HepG2 (cell line): ENCODE data around the gene SPARC. TPM values are rescaled to one million over a fixed set of nuclear protein-coding genes. Genes with fewer than 3 reads are reported as not detected.
A peak's percentile ranks its signal among the peaks of the same experiment; 100 is the strongest.

Source experiments
- ATAC-seq: fragments of 200-7000 bp; cut with Tn5 transposase; 3 replicates; pipeline ENCODE4 v1.9.1; 2020; ENCODE audit warnings: mild to moderate bottlenecking, moderate library complexity
- BruUV-seq: library from RNA; stranded (reverse); fragments of 400-500 nt; replicated peaks from 2 replicates; lab custom pipeline; 2021; lab: Mats Ljungman, UMichigan
- CTCF ChIA-PET: fragments of 300-600 bp; formaldehyde crosslinking; extraction: SDS; loops from one replicate; lab custom pipeline; 2021; ENCODE audit warnings: low total read pairs, inconsistent platforms, low intra/inter-chr PET ratio; lab: Yijun Ruan, JAX
- POLR2A ChIA-PET: fragments of 350-600 bp; sonication (Branson Sonifier 250); formaldehyde crosslinking; loops from one replicate; lab custom pipeline; 2020; ENCODE audit warnings: antibody characterized with exemption, inconsistent platforms; lab: Yijun Ruan, JAX
- DNase-seq: peaks from one replicate; pipeline ENCODE4 v3.0.0-alpha.2; 2015; ENCODE audit warnings: low spot score
- FAIRE-seq: peaks from 3 replicates; lab custom pipeline; 2011; peaks lifted over from hg19 to GRCh38; lab: Jason Lieb, UNC
- H2AFZ ChIP-seq: one replicate; pipeline ENCODE4 v1.6.1; 2011; ENCODE audit warnings: low read length, inconsistent platforms
- H3K27ac ChIP-seq: fragments of 300-600 bp; 3 replicates; pipeline ENCODE4 v1.8.0; 2011; ENCODE audit warnings: mixed run types, mild to moderate bottlenecking, mixed read lengths, low read length, inconsistent platforms; ENCODE audit not compliant: insufficient read depth; ENCODE audit errors: extremely low read length
- H3K27me3 ChIP-seq, 2 experiments: fragments of 200-600 bp in 1 of 2; 2 replicates in 1 of 2; 3 replicates in 1 of 2; pipeline versions ENCODE4 v1.6.0 to v1.8.0; 2011; ENCODE audit warnings: low read length in 2 of 2, mild to moderate bottlenecking in 2 of 2, moderate library complexity in 2 of 2, inconsistent platforms in 1 of 2; ENCODE audit not compliant: insufficient read depth in 2 of 2, control insufficient read depth in 1 of 2
- H3K36me3 ChIP-seq, 2 experiments: fragments of 200-600 bp in 1 of 2; replicated peaks in 1 of 2; 2 replicates in 1 of 2; 3 replicates in 1 of 2; pipeline versions ENCODE4 v1.5.1 to v1.8.0; 2011; ENCODE audit warnings: low read length in 2 of 2, inconsistent platforms in 1 of 2; ENCODE audit not compliant: insufficient read depth in 2 of 2, control insufficient read depth in 1 of 2
- H3K4me1 ChIP-seq: 2 replicates; pipeline ENCODE4 v1.5.1; 2012; ENCODE audit warnings: low read length, inconsistent platforms; ENCODE audit not compliant: insufficient read depth
- H3K4me2 ChIP-seq: 2 replicates; pipeline ENCODE4 v1.6.0; 2011; ENCODE audit warnings: low read depth, low read length, inconsistent platforms
- H3K4me3 ChIP-seq, 3 experiments: fragments of 200-600 bp in 1 of 3; sonication (generic), shearing (Covaris generic) in 1 of 3; replicated peaks in 1 of 3; 2 replicates each; pipeline ENCODE4 v1.5.1; 2011 to 2016; ENCODE audit warnings: low read length in 3 of 3, inconsistent platforms in 2 of 3, low read depth in 2 of 3, mild to moderate bottlenecking in 2 of 3, control low read depth in 1 of 3, mixed read lengths in 1 of 3; ENCODE audit not compliant: insufficient read depth in 1 of 3
- H3K79me2 ChIP-seq: one replicate; pipeline ENCODE4 v1.6.1; 2011; ENCODE audit warnings: low read length, inconsistent platforms; ENCODE audit not compliant: insufficient read depth
- H3K9ac ChIP-seq: 2 replicates; pipeline ENCODE4 v1.6.0; 2011; ENCODE audit warnings: mild to moderate bottlenecking, low read depth, low read length, inconsistent platforms; ENCODE audit not compliant: insufficient read depth
- H3K9me3 ChIP-seq: 2 replicates; pipeline ENCODE4 v1.5.1; 2012; ENCODE audit warnings: mild to moderate bottlenecking, low read length
- H4K20me1 ChIP-seq: 2 replicates; pipeline ENCODE4 v1.6.0; 2011; ENCODE audit warnings: inconsistent platforms, mild to moderate bottlenecking, low read length, moderate library complexity; ENCODE audit not compliant: insufficient read depth
- ATF7 ChIP-seq, 2 experiments: fragments of 450-650 bp in 1 of 2; sonication (generic) in 1 of 2; formaldehyde crosslinking in 1 of 2; IDR thresholded peaks; 2 replicates each; pipeline versions ENCODE4 v1.4.0 to v1.6.1; 2016 to 2020; ENCODE audit warnings: antibody characterized with exemption in 1 of 2, mild to moderate bottlenecking in 1 of 2, missing genetic modification reagents in 1 of 2
- BHLHE40 ChIP-seq: IDR thresholded peaks from 2 replicates; pipeline ENCODE4 v1.6.1; 2011; ENCODE audit warnings: low read length, improper control_type of control experiment
- CCAR2 ChIP-seq: fragments of 200-400 bp; formaldehyde crosslinking; optimal IDR thresholded peaks from 2 replicates; pipeline ENCODE3; 2018; ENCODE audit warnings: low read depth, mild to moderate bottlenecking, low read length, moderate library complexity
- GTF3A ChIP-seq: sonication (generic); formaldehyde crosslinking; conservative IDR thresholded peaks from 2 replicates; pipeline ENCODE4 v1.4.0; 2020; ENCODE audit warnings: mild to moderate bottlenecking, missing genetic modification reagents
- MLLT10 ChIP-seq: sonication (generic); formaldehyde crosslinking; IDR thresholded peaks from 2 replicates; pipeline ENCODE4 v1.4.0; 2020; ENCODE audit warnings: missing genetic modification reagents
- MXI1 ChIP-seq: IDR thresholded peaks from 3 replicates; pipeline ENCODE4 v1.6.1; 2012; ENCODE audit warnings: low read depth, low read length, inconsistent platforms, borderline replicate concordance
- PAF1 ChIP-seq: IDR thresholded peaks from 2 replicates; pipeline ENCODE4 v1.6.1; 2016; ENCODE audit warnings: missing genetic modification reagents, missing compliant biosample characterization
- RARG ChIP-seq: sonication (generic); formaldehyde crosslinking; IDR thresholded peaks from 2 replicates; pipeline ENCODE4 v1.4.0; 2020; ENCODE audit warnings: low read depth, mild to moderate bottlenecking, missing genetic modification reagents
- SALL1 ChIP-seq: sonication (generic); formaldehyde crosslinking; IDR thresholded peaks from 2 replicates; pipeline ENCODE4 v1.8.0; 2022; ENCODE audit warnings: mild to moderate bottlenecking, missing genetic modification reagents
- SOX13 ChIP-seq, 3 experiments: fragments of 450-650 bp in 1 of 3; sonication (generic) in 1 of 3; formaldehyde crosslinking in 1 of 3; IDR thresholded peaks in 2 of 3; conservative IDR thresholded peaks in 1 of 3; 2 replicates each; pipeline versions ENCODE4 v1.5.0 to v1.6.1; 2016 to 2020; ENCODE audit warnings: antibody characterized with exemption in 1 of 3, mild to moderate bottlenecking in 1 of 3, missing compliant biosample characterization in 1 of 3, missing genetic modification reagents in 1 of 3, moderate library complexity in 1 of 3
- TMF1 ChIP-seq: sonication (generic); formaldehyde crosslinking; IDR thresholded peaks from 2 replicates; pipeline ENCODE4 v1.8.1; 2022; ENCODE audit warnings: low read depth, missing genetic modification reagents
- ZFX ChIP-seq: sonication (generic); formaldehyde crosslinking; IDR thresholded peaks from 2 replicates; pipeline ENCODE4 v1.4.0; 2020; ENCODE audit warnings: mild to moderate bottlenecking, low read depth, missing genetic modification reagents, moderate library complexity
- ZMYM4 ChIP-seq: sonication (generic); formaldehyde crosslinking; IDR thresholded peaks from 2 replicates; pipeline ENCODE4 v1.8.1; 2023; ENCODE audit warnings: mild to moderate bottlenecking, missing genetic modification reagents
- ZNF17 ChIP-seq: sonication (generic); formaldehyde crosslinking; IDR thresholded peaks from 2 replicates; pipeline ENCODE4 v1.5.0; 2020; ENCODE audit warnings: mild to moderate bottlenecking, missing genetic modification reagents
- ZNF878 ChIP-seq: sonication (generic); formaldehyde crosslinking; IDR thresholded peaks from 2 replicates; pipeline ENCODE4 v1.8.1; 2023; ENCODE audit warnings: mild to moderate bottlenecking, missing genetic modification reagents, moderate library complexity
- WGBS: methylation state at CpG from one replicate; pipeline ENCODE4 v1.1.6; 2017; ENCODE audit warnings: low lambda C conversion rate; 5-methylcytosine and 5-hydroxymethylcytosine counted together
- in situ Hi-C: cut with HindIII; loops from 2 replicates; pipeline ENCODE4 v1.10.0; 2017; ENCODE audit warnings: low pct_unique_long_range_greater_than_20kb; ENCODE audit not compliant: extremely low pct_ligation_motif_present
- intact Hi-C: fragments of 100-400 bp; cut with micrococcal nuclease; formaldehyde crosslinking; loops from one replicate; pipeline ENCODE4 v1.10.0; 2022; ENCODE audit not compliant: unreplicated experiment
- polyA plus RNA-seq, 8 experiments: library from polyadenylated mRNA; depleted of rRNA in 3 of 8; stranded (reverse) in 7 of 8; unstranded in 1 of 8; fragments of >200 nt; fragmentation: Illumina TruSeq in 4 of 8; extraction: Trizol in 4 of 8; gene quantifications; 2 replicates each; pipeline versions ENCODE4 v1.2.1 to v1.2.3, GENCODE V29; 2011 to 2016; ENCODE audit warnings: low read depth in 4 of 8, missing spikeins in 1 of 8, mixed read lengths in 1 of 8; ENCODE audit not compliant: insufficient read depth in 1 of 8
- total RNA-seq, 5 experiments: library from RNA; depleted of rRNA; stranded (reverse); fragments of >200 nt; fragmentation: Illumina TruSeq; extraction: Trizol; gene quantifications; 2 replicates each; pipeline ENCODE4 v1.2.3, GENCODE V29; 2016; ENCODE audit warnings: low read depth in 1 of 5

SPARC gene
- total and polyA plus RNA-seq, 2 of the 13 experiments (the other 11 are each of a cell fraction or from before 2014, with no cell fraction given): 76.7 to 192 TPM

- WGBS: 57% methylated on average over 6 of the region's 6 CpGs
- CTCF ChIA-PET: no interaction called here
Observed at GRCh38 chr5:151664694-151665585, 21.8 kb downstream of the SPARC start.

GRCh38 chr5:151663617-151664293 lies 23.0 kb downstream of the SPARC start:
- Histone ChIP-seq H2AFZ (no peak overlapping the region), H3K4me2 (no peak overlapping the region), H4K20me1 (no peaks in the 10 kb centered on the region), H3K79me2 (no peaks in the 10 kb centered on the region), H3K27me3 (no peaks in the 10 kb centered on the region), H3K4me3 (no peak overlapping the region), H3K27ac (no peak overlapping the region), H3K4me1 (no peaks in the 10 kb centered on the region), H3K36me3 (peaks cover 3% of the 10 kb centered on the region in 2 experiments; a peak in 3 of 5 replicates), H3K9me3 (no peaks in the 10 kb centered on the region), H3K9ac (no peak overlapping the region)
- no peak for DNase-seq
- no TSS peak for BruUV-seq
- CTCF ChIA-PET: no interaction called here
- ATAC-seq: no peak
- POLR2A ChIA-PET: no interaction called here
- in situ Hi-C loops (no loop called here), intact Hi-C loops (no loop called here)
- FAIRE-seq: no peak
- 71% methylated on average over 12 of the region's 17 CpGs for WGBS
- TF ChIP-seq PAF1 (CRISPR knock-in tag): no peak
- no peak for TF ChIP-seq TMF1 (CRISPR knock-in tag)
- TF ChIP-seq ZMYM4 (CRISPR knock-in tag): no peak
- TF ChIP-seq ZNF17 (CRISPR knock-in tag): no peak
- TF ChIP-seq BHLHE40: no peak
- TF ChIP-seq ZNF878 (CRISPR knock-in tag): no peak
- no peak for TF ChIP-seq GTF3A (CRISPR knock-in tag)
- no peak for TF ChIP-seq CCAR2
- TF ChIP-seq MLLT10: no peak
- TF ChIP-seq MXI1: no peak
- TF ChIP-seq ATF7 (IDR thresholded peaks at IDR 0.05): no peak
- TF ChIP-seq ATF7 (CRISPR knock-in tag; IDR thresholded peaks at IDR 0.05): no peak
- TF ChIP-seq ZFX (CRISPR knock-in tag): no peak
- no peak for TF ChIP-seq RARG (CRISPR knock-in tag)

More at GRCh38 chr5:151664694-151665585, 21.8 kb downstream of the SPARC start:
- ATAC-seq: no peak
- no peak for TF ChIP-seq SOX13 (IDR thresholded peaks at IDR 0.05)
- TF ChIP-seq SOX13 (CRISPR knock-in tag; conservative IDR thresholded peaks at IDR 0.05 in 1 of 2, IDR thresholded peaks at IDR 0.05 in 1 of 2): 0 out of 4 replicates have a peak, but pooled peaks of 1 of the 2 experiments have one; percentile 36
- TF ChIP-seq SALL1 (CRISPR knock-in tag): no peak
- BruUV-seq: no TSS peak
- intact Hi-C loops (no loop called here), in situ Hi-C loops (no loop called here)
- DNase-seq: no peak
- H3K4me3 ChIP-seq: no peak overlapping the region
- H3K27ac ChIP-seq: no peak overlapping the region
- no peaks in the 10 kb centered on the region for H3K79me2 ChIP-seq
- no peak for FAIRE-seq
- H3K36me3 ChIP-seq: peaks cover 3% of the 10 kb centered on the region in 2 experiments; a peak in 3 of 5 replicates
- no peaks in the 10 kb centered on the region for H4K20me1 ChIP-seq
- no peak overlapping the region for H3K4me2 ChIP-seq
- POLR2A ChIA-PET: no interaction called here
- no peak overlapping the region for H3K9ac ChIP-seq
- H3K9me3 ChIP-seq: no peaks in the 10 kb centered on the region
- no peak overlapping the region for H2AFZ ChIP-seq
- H3K27me3 ChIP-seq: no peaks in the 10 kb centered on the region
- H3K4me1 ChIP-seq: 0 out of 2 replicates have a peak, but pooled peaks cover 3% of the 10 kb centered on the region
